Measurements from ENCODE around the gene KRTAP16-1.
"Not testable (repeated sequence)": the region's sequence is repeated elsewhere in the genome, so short reads cannot be mapped to it uniquely, and the experiment has no call there.

- TF ChIP-seq CHD4 (IDR thresholded peaks at IDR 0.05); ATF3 (IDR thresholded peaks at IDR 0.05; ENCODE audit: borderline replicate concordance, extremely low read depth, low read depth, low read length); ZBTB11 (CRISPR knock-in tag; IDR thresholded peaks at IDR 0.05); ETV6 (conservative IDR thresholded peaks at IDR 0.05 in 1 of 2, IDR thresholded peaks at IDR 0.05 in 1 of 2; ENCODE audit: borderline replicate concordance in 1 of 2, low read depth in 1 of 2): not testable (repeated sequence)
- TF ChIP-seq, protein P1, sequence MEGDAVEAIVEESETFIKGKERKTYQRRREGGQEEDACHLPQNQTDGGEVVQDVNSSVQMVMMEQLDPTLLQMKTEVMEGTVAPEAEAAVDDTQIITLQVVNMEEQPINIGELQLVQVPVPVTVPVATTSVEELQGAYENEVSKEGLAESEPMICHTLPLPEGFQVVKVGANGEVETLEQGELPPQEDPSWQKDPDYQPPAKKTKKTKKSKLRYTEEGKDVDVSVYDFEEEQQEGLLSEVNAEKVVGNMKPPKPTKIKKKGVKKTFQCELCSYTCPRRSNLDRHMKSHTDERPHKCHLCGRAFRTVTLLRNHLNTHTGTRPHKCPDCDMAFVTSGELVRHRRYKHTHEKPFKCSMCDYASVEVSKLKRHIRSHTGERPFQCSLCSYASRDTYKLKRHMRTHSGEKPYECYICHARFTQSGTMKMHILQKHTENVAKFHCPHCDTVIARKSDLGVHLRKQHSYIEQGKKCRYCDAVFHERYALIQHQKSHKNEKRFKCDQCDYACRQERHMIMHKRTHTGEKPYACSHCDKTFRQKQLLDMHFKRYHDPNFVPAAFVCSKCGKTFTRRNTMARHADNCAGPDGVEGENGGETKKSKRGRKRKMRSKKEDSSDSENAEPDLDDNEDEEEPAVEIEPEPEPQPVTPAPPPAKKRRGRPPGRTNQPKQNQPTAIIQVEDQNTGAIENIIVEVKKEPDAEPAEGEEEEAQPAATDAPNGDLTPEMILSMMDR (IDR thresholded peaks at IDR 0.05 in 2 of 3, conservative IDR thresholded peaks at IDR 0.05 in 1 of 3; ENCODE audit: control insufficient read depth in 2 of 3, extremely low read depth in 1 of 3, insufficient read depth in 1 of 3, low read depth in 3 of 3, low read length in 3 of 3), result not testable (repeated sequence)
These were observed 37.3 kb upstream of the KRTAP16-1 start for GRCh38 chr17:41346421-41346820.
